ENCODE data around the gene TXNDC8. TPM values are rescaled to one million over a fixed set of nuclear protein-coding genes. Genes with fewer than 3 reads are reported as not detected.
A peak's percentile ranks its signal among the peaks of the same experiment; 100 is the strongest.

TXNDC8 gene
- total RNA-seq, 1 donor from 2014 or later, result not detected

DNA sequence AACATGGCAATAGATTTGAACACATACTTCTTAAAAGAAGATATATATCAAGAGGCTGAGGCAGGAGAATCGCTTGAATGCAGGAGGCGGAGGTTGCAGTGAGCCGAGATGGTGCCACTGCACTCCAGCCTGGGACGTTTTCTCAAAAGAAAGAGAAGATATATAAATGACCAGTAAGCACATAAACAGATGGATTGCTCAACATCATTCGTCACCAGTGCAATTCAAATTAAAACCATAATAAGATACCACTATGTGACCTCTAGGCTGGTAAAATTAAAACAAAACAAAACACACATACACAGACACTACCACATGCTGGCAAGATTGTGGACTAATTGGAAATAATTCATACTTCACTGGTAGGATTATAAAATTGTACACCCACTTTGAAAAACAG, 76.0 kb downstream of the TXNDC8 start:
- TF ChIP-seq, protein P1, sequence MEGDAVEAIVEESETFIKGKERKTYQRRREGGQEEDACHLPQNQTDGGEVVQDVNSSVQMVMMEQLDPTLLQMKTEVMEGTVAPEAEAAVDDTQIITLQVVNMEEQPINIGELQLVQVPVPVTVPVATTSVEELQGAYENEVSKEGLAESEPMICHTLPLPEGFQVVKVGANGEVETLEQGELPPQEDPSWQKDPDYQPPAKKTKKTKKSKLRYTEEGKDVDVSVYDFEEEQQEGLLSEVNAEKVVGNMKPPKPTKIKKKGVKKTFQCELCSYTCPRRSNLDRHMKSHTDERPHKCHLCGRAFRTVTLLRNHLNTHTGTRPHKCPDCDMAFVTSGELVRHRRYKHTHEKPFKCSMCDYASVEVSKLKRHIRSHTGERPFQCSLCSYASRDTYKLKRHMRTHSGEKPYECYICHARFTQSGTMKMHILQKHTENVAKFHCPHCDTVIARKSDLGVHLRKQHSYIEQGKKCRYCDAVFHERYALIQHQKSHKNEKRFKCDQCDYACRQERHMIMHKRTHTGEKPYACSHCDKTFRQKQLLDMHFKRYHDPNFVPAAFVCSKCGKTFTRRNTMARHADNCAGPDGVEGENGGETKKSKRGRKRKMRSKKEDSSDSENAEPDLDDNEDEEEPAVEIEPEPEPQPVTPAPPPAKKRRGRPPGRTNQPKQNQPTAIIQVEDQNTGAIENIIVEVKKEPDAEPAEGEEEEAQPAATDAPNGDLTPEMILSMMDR (conservative IDR thresholded peaks at IDR 0.05), result no peak
- DNase-seq (ENCODE audit: low read depth, low spot score), result no peak
- H3K27ac Mint-ChIP-seq (ENCODE audit: unreplicated experiment), result no peak overlapping the region
- no peak overlapping the region for H3K4me3 Mint-ChIP-seq
- H3K36me3 Mint-ChIP-seq (ENCODE audit: low read depth), result no peaks in the 10 kb centered on the region
- H3K9me3 Mint-ChIP-seq, result peaks cover 7% of the 10 kb centered on the region
- peaks cover 15% of the 10 kb centered on the region for H3K4me1 Mint-ChIP-seq
- no peaks in the 10 kb centered on the region for H3K27me3 Mint-ChIP-seq (ENCODE audit: low read depth)

DNA sequence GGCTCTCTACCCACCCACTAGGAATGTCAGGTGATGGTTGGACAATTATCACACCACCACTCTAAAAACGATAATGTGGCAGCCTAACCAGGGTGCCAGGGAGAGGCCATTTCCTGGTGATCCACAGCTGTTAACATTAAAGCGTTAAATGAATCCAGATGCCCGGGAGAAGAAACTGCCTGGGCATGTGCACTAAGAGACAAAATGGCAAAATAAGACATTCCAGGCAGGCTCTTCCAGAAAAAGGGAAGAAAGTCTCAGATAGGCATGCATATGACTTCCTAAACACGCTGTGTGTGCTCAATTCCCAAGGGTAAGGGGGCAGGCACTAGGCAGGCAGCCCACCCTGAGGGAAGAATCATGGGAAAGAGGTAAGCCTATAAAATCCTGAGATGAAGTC, 76.8 kb downstream of the TXNDC8 start:
- Mint-ChIP-seq H3K36me3 (ENCODE audit: low read depth) (no peaks in the 10 kb centered on the region), H3K4me3 (no peak overlapping the region), H3K9me3 (peaks cover 5% of the 10 kb centered on the region), H3K4me1 (peaks cover 19% of the 10 kb centered on the region), H3K27ac (ENCODE audit: unreplicated experiment) (no peak overlapping the region), H3K27me3 (ENCODE audit: low read depth) (no peaks in the 10 kb centered on the region)
- DNase-seq (ENCODE audit: low read depth, low spot score), result no peak
- TF ChIP-seq, protein P1 (conservative IDR thresholded peaks at IDR 0.05), result no peak

DNA sequence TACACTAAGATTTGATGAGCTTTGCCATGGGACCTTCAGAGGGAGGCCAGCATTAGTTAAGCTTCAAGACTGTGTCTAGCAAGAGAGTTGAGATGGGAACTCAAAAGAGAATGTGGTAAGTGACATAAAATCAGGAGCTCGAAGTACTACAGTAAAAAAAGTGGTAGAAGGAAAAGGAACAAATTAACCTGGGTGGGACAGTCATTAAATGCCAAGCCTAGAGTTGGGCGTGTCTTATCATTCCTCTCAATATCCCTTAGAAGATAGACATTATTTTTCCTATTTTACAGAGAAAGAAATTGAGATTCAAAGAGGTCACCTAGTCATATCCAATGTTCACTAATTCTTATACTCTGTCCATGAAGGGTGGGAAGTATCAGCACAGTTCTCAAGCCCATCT, 78.1 kb downstream of the TXNDC8 start:
- no peak overlapping the region for H3K27ac Mint-ChIP-seq (ENCODE audit: unreplicated experiment)
- peaks cover 27% of the 10 kb centered on the region for H3K4me1 Mint-ChIP-seq
- no peaks in the 10 kb centered on the region for H3K9me3 Mint-ChIP-seq
- TF ChIP-seq, protein P1 (conservative IDR thresholded peaks at IDR 0.05), result no peak
- no peaks in the 10 kb centered on the region for H3K36me3 Mint-ChIP-seq (ENCODE audit: low read depth)
- H3K27me3 Mint-ChIP-seq (ENCODE audit: low read depth), result no peaks in the 10 kb centered on the region
- DNase-seq (ENCODE audit: low read depth, low spot score), result no peak
- peak overlapping the region; percentile 41 for H3K4me3 Mint-ChIP-seq

DNA sequence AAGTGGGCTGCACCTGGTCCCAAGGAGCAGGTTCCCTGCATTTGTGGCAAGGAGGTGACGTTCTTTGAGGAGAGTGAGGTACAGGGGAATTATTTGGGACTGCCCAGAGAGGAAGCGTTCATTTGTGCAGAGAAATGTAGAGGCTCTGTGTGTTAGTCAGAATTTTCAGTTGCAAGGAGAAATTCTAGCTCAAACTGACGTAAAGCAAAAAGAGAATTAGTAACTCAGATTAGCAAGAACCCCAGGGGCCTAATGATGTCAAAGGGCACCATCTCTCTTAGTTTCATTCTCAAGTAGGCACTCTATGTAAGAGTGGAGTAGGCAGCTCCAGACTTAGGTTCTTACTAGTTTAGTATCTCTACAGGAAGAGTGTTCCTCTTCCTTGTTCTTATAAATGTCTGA, 79.0 kb downstream of the TXNDC8 start:
- no peak overlapping the region for H3K27ac Mint-ChIP-seq (ENCODE audit: unreplicated experiment)

DNA sequence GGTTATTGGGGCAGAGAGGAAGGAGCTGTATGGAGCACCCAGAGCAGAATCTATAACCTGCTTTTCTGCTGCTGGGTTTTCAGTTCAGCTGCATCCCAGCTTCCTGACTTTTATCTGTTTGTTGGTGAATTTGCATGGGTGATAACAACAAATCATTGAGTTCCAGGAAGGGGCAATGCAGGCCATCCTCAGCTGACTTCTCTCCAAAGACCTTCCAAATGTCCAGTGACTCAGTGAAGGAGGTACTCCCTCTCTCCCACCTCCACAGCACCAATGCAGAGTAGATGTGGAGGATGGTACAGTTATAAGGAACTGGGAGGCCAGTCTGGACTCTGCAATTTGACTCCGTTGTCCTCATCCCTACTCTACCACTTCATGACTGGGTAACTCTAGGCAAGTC, 79.7 kb downstream of the TXNDC8 start:
- Mint-ChIP-seq H3K4me1 (peaks cover 40% of the 10 kb centered on the region), H3K4me3 (peak overlapping the region; percentile 96), H3K27me3 (ENCODE audit: low read depth) (no peaks in the 10 kb centered on the region), H3K27ac (ENCODE audit: unreplicated experiment) (no peak overlapping the region), H3K9me3 (no peaks in the 10 kb centered on the region), H3K36me3 (ENCODE audit: low read depth) (no peaks in the 10 kb centered on the region)
- TF ChIP-seq, protein P1 (conservative IDR thresholded peaks at IDR 0.05), result no peak
- no peak for DNase-seq (ENCODE audit: low read depth, low spot score)

More for the DNA sequence above, 79.0 kb downstream of the TXNDC8 start:
- TF ChIP-seq, protein P1 (conservative IDR thresholded peaks at IDR 0.05), result no peak
- DNase-seq (ENCODE audit: low read depth, low spot score), result no peak
- Mint-ChIP-seq H3K27me3 (ENCODE audit: low read depth) (no peaks in the 10 kb centered on the region), H3K4me1 (peaks cover 34% of the 10 kb centered on the region), H3K9me3 (no peaks in the 10 kb centered on the region), H3K4me3 (peak overlapping the region; percentile 96), H3K36me3 (ENCODE audit: low read depth) (no peaks in the 10 kb centered on the region)
